Transverse colon (tissue), 4 donors: ENCODE measurements around the gene CACTIN. TPM values are rescaled to one million over a fixed set of nuclear protein-coding genes. Genes with fewer than 3 reads are reported as not detected.

ENCODE experiments used
- DNase-seq: peaks from one replicate; pipeline ENCODE4 v3.0.0-alpha.2; 2019
- H3K27ac ChIP-seq, 4 donors: fragments of 200-600 bp; sonication (generic); 2 replicates each; pipeline ENCODE4 v1.5.1; 2016 to 2018; ENCODE audit warnings: inconsistent platforms in 4 of 4
- H3K27me3 ChIP-seq: fragments of 200-600 bp; sonication (generic); 2 replicates; pipeline ENCODE4 v1.5.1; 2017; ENCODE audit warnings: inconsistent platforms
- H3K36me3 ChIP-seq, 4 donors: fragments of 200-600 bp; sonication (generic); 2 replicates each; pipeline ENCODE4 v1.5.1; 2017 to 2019; ENCODE audit warnings: inconsistent platforms in 4 of 4
- H3K4me1 ChIP-seq, 4 donors: fragments of 200-600 bp; sonication (generic); 2 replicates each; pipeline ENCODE4 v1.5.1; 2017 to 2020; ENCODE audit warnings: inconsistent platforms in 4 of 4
- H3K4me3 ChIP-seq, 4 donors: fragments of 200-600 bp; sonication (generic); 1 replicate in 1 of 4; 2 replicates in 3 of 4; pipeline versions ENCODE4 v1.5.1 to v1.6.1; 2017 to 2019; ENCODE audit warnings: inconsistent platforms in 4 of 4
- H3K9me3 ChIP-seq, 2 donors: fragments of 200-600 bp; sonication (generic); 2 replicates each; pipeline ENCODE4 v1.5.1; 2017 to 2019; ENCODE audit warnings: inconsistent platforms in 2 of 2
- CTCF ChIP-seq, 5 experiments: fragments of 200-600 bp in 3 of 5; fragments of 450-650 bp in 2 of 5; sonication (generic) in 3 of 5; IDR thresholded peaks; 1 replicate in 2 of 5; 2 replicates in 3 of 5; pipeline ENCODE4 v1.5.1; 2016 to 2017; ENCODE audit warnings: antibody characterized with exemption in 5 of 5, inconsistent platforms in 3 of 5, mild to moderate bottlenecking in 2 of 5, moderate library complexity in 1 of 5
- EP300 ChIP-seq: sonication (generic); formaldehyde crosslinking; IDR thresholded peaks from one replicate; pipeline ENCODE4 v1.6.1; 2017; ENCODE audit warnings: antibody characterized with exemption, low read depth
- POLR2A ChIP-seq: fragments of 450-650 bp; IDR thresholded peaks from one replicate; pipeline ENCODE4 v1.6.1; 2016; ENCODE audit warnings: antibody characterized with exemption, mild to moderate bottlenecking, moderate library complexity
- POLR2AphosphoS5 ChIP-seq, 3 donors: sonication (generic); formaldehyde crosslinking; IDR thresholded peaks; one replicate each; pipeline ENCODE4 v1.6.1; 2016; ENCODE audit warnings: antibody characterized with exemption in 3 of 3
- WGBS, 2 donors: methylation state at CpG; one replicate each; pipeline ENCODE4 v1.1.5; 2018; ENCODE audit warnings: low coverage in 1 of 2; 5-methylcytosine and 5-hydroxymethylcytosine counted together
- in situ Hi-C, 4 donors: fragments of 200-750 bp; cut with MboI; loops; one replicate each; pipeline versions ENCODE4 v1.15.0 to v1.15.1; 2017; ENCODE audit warnings: low sequenced_read_pairs in 3 of 4, low pct_ligation_motif_present in 1 of 4, low pct_unique_long_range_greater_than_20kb in 1 of 4
- intact Hi-C: fragments of 100-400 bp; cut with DNase I; formaldehyde crosslinking; loops from one replicate; pipeline ENCODE4 v1.15.1; 2023; ENCODE audit warnings: low total_unique reads
- total RNA-seq, 4 donors: library from RNA; depleted of rRNA; stranded (reverse); fragments of >200 nt; gene quantifications; one replicate each; pipeline ENCODE4 v1.1.0, GENCODE V29; 2016

CACTIN gene
- total RNA-seq, 4 donors from 2014 or later = 21.9 to 88.4 (median 53.0) TPM

GRCh38 chr19:3606174-3606689 lies 20.4 kb downstream of the CACTIN start:
- intact Hi-C loops = no loop called here
- H3K27ac ChIP-seq = peak overlapping the region; percentile 54 to 69 (median 68)
- H3K4me3 ChIP-seq = peak overlapping the region; percentile 33 to 51 (median 38)
- peaks cover 4% of the 10 kb centered on the region for H3K27me3 ChIP-seq
- in situ Hi-C loops = no loop called here
- WGBS, 2 donors = 10% methylated on average over 3 of the region's 35 CpGs; no CpG with 5 or more reads in 1 of the 2 donors
- no peaks in the 10 kb centered on the region for H3K9me3 ChIP-seq
- TF ChIP-seq POLR2A (no peak), EP300 (no peak), POLR2AphosphoS5 (IDR thresholded peaks at IDR 0.05) (no peak), CTCF (IDR thresholded peaks at IDR 0.05) (no peak)
- peaks cover 0 to under 1% (median 0%) of the 10 kb centered on the region in 4 donors for H3K36me3 ChIP-seq
- peaks cover 7 to 32% (median 25%) of the 10 kb centered on the region in 4 donors for H3K4me1 ChIP-seq
- DNase-seq = peak; percentile 80

- peaks cover 4% of the 10 kb centered on the region for H3K27me3 ChIP-seq
- H3K36me3 ChIP-seq = no peaks in the 10 kb centered on the region
- DNase-seq = no peak
- peak overlapping the region in 3 of 4 donors; percentile 34 to 51 (median 43) for H3K4me3 ChIP-seq
- H3K4me1 ChIP-seq = peaks cover 7 to 32% (median 25%) of the 10 kb centered on the region in 4 donors
- no peak for TF ChIP-seq CTCF (IDR thresholded peaks at IDR 0.05)
- no peak for TF ChIP-seq POLR2A
- TF ChIP-seq EP300 = no peak
- WGBS, 2 donors = 24 to 86% methylated on average over 1 to 5 of the region's 5 CpGs
- H3K27ac ChIP-seq = peak overlapping the region; percentile 54 to 69 (median 68)
- H3K9me3 ChIP-seq = no peaks in the 10 kb centered on the region
- in situ Hi-C loops (no loop called here), intact Hi-C loops (no loop called here)
Observed at GRCh38 chr19:3605770-3606169, 20.8 kb downstream of the CACTIN start.

GRCh38 chr19:3605361-3605760 lies 21.2 kb downstream of the CACTIN start:
- Histone ChIP-seq H3K4me3 (no peak overlapping the region), H3K4me1 (peaks cover 7 to 32% (median 25%) of the 10 kb centered on the region in 4 donors), H3K9me3 (no peaks in the 10 kb centered on the region), H3K36me3 (no peaks in the 10 kb centered on the region), H3K27ac (no peak overlapping the region), H3K27me3 (peaks cover 4% of the 10 kb centered on the region)
- in situ Hi-C loops (no loop called here), intact Hi-C loops (no loop called here)
- WGBS, 2 donors = 70% methylated on average over 1 to 3 of the region's 3 CpGs
- DNase-seq = no peak
- no peak for TF ChIP-seq CTCF (IDR thresholded peaks at IDR 0.05)
- no peak for TF ChIP-seq EP300
- TF ChIP-seq POLR2AphosphoS5 (IDR thresholded peaks at IDR 0.05) = no peak
- TF ChIP-seq POLR2A = no peak

GRCh38 chr19:3604987-3605343 lies 21.6 kb downstream of the CACTIN start:
- Histone ChIP-seq H3K36me3 (no peaks in the 10 kb centered on the region), H3K27ac (peak overlapping the region in 3 of 4 donors; percentile 19 to 60 (median 26)), H3K4me3 (no peak overlapping the region), H3K4me1 (peaks cover 7 to 32% (median 25%) of the 10 kb centered on the region in 4 donors), H3K27me3 (peaks cover 4% of the 10 kb centered on the region), H3K9me3 (no peaks in the 10 kb centered on the region)
- DNase-seq = no peak
- intact Hi-C loops (no loop called here), in situ Hi-C loops (no loop called here)
- 60% methylated on average over 11 of the region's 11 CpGs; no CpG with 5 or more reads in 1 of the 2 donors for WGBS, 2 donors
- no peak for TF ChIP-seq EP300
- no peak for TF ChIP-seq CTCF (IDR thresholded peaks at IDR 0.05)
- no peak for TF ChIP-seq POLR2A
- no peak for TF ChIP-seq POLR2AphosphoS5 (IDR thresholded peaks at IDR 0.05)
